ENCODE data around the gene DNAJC13.

DNA sequence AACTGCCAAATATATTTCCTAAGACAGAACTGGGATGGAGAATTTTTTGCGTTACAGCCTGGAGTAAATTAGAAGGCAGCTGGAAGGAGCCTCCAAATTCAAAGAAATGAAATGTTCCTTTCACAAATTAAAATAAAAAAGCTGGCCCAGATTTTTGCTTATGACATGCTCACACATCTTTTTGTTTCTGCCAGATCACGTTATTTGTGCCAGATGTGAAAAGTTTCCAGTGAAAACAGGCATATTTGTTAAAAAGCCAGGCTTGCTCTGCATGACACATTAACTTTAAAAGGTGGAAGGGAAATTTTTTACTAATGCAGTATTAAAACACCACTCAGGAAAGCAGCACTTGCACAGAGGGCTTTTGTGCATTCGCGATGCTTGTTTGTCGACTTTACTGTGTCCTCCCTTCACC, 156.5 kb downstream of the DNAJC13 start:
- TF ChIP-seq, protein P1, sequence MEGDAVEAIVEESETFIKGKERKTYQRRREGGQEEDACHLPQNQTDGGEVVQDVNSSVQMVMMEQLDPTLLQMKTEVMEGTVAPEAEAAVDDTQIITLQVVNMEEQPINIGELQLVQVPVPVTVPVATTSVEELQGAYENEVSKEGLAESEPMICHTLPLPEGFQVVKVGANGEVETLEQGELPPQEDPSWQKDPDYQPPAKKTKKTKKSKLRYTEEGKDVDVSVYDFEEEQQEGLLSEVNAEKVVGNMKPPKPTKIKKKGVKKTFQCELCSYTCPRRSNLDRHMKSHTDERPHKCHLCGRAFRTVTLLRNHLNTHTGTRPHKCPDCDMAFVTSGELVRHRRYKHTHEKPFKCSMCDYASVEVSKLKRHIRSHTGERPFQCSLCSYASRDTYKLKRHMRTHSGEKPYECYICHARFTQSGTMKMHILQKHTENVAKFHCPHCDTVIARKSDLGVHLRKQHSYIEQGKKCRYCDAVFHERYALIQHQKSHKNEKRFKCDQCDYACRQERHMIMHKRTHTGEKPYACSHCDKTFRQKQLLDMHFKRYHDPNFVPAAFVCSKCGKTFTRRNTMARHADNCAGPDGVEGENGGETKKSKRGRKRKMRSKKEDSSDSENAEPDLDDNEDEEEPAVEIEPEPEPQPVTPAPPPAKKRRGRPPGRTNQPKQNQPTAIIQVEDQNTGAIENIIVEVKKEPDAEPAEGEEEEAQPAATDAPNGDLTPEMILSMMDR (IDR thresholded peaks at IDR 0.05; ENCODE audit: low read length), result no peak
- TF ChIP-seq EZH2 (optimal IDR thresholded peaks at IDR 0.05; ENCODE audit: low read depth, low read length) (no peak), EZH2phosphoT487 (IDR thresholded peaks at IDR 0.05; ENCODE audit: low read length) (no peak)
